ENCODE measurements around the gene DGAT2.
A peak's percentile ranks its signal among the peaks of the same experiment; 100 is the strongest.

DGAT2 gene

DNA sequence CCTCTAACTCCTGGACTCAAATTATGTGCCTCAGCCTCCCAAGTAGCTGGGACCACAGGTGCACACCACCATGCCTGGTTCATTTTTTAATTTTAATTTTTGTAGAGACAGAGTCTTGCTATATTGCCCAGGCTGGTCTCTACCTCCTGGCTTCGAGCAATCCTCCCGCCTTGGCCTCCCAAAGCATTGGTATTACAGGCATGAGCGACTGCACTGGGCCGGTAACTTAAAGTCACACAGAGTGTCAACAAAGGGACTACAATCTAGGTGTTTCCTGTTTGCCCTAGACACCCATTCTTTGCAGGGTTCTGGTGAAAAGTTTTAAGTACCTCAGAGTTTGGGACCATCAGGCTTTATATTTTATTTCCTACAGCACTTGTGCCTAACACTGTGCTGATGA, 54.8 kb downstream of the DGAT2 start:
- TF ChIP-seq, protein P1, sequence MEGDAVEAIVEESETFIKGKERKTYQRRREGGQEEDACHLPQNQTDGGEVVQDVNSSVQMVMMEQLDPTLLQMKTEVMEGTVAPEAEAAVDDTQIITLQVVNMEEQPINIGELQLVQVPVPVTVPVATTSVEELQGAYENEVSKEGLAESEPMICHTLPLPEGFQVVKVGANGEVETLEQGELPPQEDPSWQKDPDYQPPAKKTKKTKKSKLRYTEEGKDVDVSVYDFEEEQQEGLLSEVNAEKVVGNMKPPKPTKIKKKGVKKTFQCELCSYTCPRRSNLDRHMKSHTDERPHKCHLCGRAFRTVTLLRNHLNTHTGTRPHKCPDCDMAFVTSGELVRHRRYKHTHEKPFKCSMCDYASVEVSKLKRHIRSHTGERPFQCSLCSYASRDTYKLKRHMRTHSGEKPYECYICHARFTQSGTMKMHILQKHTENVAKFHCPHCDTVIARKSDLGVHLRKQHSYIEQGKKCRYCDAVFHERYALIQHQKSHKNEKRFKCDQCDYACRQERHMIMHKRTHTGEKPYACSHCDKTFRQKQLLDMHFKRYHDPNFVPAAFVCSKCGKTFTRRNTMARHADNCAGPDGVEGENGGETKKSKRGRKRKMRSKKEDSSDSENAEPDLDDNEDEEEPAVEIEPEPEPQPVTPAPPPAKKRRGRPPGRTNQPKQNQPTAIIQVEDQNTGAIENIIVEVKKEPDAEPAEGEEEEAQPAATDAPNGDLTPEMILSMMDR (IDR thresholded peaks at IDR 0.05; ENCODE audit: low read length, missing control alignments), result no peak
- DNase-seq (ENCODE audit: low read depth), result no peak
- no peak overlapping the region for H3K4me3 ChIP-seq (replicated peaks; ENCODE audit: low read depth, low read length)

DNA sequence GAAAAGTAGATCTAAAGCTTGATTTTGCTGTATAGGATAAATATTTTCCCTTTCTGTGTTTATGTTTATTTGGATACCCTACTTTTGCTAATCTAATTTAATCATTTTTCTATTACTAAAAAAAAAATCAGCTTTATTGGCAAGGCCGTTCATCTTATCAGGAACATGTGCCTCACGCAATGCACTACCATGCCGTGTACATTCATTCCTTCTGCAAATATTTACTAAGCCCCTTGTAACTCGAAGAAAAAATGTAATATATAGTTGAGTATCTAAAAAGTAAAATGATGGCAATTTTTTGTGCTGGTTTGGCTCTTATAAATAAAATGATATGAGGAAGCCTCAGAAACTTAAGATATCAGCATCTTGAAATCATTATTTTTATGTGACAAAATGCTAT, 55.4 kb downstream of the DGAT2 start:
- DNase-seq (ENCODE audit: low read depth), result peak; percentile 18
- H3K4me3 ChIP-seq (replicated peaks; ENCODE audit: low read depth, low read length), result no peak overlapping the region
- TF ChIP-seq, protein P1 (IDR thresholded peaks at IDR 0.05; ENCODE audit: low read length, missing control alignments), result no peak

DNA sequence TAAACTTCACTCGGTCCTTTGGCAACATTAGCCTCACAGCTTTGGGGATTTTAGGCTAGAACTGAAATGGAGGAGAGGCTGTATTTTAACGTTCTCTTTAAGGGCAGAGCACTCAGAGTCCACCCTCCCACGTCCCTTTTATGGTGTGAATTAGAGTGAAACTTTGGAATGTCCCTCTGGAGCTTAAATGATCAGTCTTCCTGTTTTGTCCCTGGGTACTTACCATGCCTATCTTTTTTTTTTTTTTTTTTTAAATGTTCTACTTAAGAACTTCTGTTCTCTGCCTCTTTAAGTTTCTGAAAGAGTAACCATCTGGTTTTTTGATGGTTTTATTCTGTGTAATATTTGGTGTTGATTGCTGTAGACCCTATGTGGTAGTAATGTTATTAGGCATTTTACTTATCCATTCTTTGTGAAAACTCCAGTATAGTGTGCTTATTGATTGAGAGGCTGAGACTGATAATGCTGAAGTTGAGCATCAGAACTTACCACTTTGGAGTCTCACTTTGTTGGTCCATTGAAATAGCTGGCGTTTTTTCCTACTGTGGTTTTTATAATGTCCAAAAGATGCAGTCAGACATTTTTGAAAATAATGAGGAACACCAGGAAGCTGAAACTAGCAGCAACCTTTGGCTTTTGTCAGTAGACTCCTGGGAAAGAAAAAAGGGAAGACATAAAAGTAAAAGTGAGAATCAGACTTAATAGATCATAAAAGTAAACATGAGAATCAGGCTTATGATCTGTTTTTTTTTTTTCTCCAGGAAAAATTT, 58.1 kb downstream of the DGAT2 start:
- TF ChIP-seq, protein P1 (IDR thresholded peaks at IDR 0.05; ENCODE audit: low read length, missing control alignments), result no peak
- no peak overlapping the region for H3K4me3 ChIP-seq (replicated peaks; ENCODE audit: low read depth, low read length)
- DNase-seq (ENCODE audit: low read depth), result peak; percentile 73

DNA sequence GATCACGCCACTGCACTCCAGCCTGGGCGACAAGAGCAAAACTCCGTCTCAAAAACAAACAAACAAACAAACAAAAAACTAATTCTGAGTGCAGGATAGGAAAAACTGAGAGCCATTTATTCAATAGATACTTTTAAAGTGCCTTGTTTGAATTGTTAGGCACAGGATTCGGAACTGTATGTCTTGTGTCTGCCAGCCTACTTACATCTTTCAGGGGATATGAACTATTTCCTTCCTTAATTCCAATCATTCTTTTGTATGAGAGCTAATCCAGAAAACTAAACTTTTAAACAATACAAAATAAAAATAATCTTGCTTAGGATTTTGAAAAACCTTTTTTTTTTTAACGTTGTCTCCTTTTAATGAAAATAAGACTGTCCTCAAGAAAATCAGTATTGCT, 59.0 kb downstream of the DGAT2 start:
- H3K4me3 ChIP-seq (replicated peaks; ENCODE audit: low read depth, low read length), result no peak overlapping the region
- peak; percentile 45 for DNase-seq (ENCODE audit: low read depth)
- TF ChIP-seq, protein P1 (IDR thresholded peaks at IDR 0.05; ENCODE audit: low read length, missing control alignments), result no peak

DNA sequence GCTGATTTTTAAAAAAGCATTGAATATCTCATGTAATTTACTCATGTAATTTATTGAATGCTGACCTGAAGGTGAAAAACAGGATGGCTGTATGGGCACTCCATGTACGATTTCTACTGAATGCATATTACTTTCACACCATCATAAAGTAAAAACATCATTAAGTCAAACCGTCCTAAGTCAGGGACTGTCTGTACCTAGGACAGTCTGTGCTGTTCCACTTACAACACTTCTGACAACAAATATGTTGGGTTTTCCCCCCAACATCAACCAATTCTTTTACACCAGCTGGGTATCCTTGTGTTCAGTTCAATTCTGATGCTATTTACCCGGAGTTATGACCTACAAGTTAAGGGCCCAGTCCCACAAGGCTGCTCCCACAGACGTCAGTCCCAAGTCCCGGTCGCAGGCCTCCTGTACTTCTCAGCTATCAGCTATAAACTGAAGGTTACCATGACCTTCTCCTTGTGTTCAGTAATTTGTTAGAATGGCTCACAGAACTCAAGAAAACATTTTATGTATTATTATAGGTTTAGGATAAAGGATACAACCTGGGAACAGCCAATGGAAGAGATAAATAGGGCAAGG, 63.4 kb downstream of the DGAT2 start:
- TF ChIP-seq, protein P1 (IDR thresholded peaks at IDR 0.05; ENCODE audit: low read length, missing control alignments), result no peak
- H3K4me3 ChIP-seq (replicated peaks; ENCODE audit: low read depth, low read length), result no peak overlapping the region
- DNase-seq (ENCODE audit: low read depth), result no peak

DNA sequence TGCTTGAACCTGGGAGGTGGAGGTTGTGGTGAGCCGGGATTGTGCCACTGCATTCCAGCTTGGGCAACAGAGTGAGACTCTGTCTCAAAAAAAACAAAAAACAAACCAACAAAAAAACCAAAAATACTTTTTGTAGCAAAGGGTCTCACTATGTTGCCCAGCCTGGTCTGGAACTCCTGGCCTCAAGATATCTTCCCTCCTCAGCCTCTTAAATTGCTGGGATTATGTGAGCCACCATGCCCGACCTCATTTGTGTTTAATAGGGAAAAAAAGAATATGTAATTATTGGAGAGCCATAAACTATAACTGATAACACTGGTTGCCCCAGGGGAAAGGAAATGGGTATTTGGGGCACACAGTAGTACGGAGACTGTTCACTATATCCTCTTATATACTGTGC, 66.2 kb downstream of the DGAT2 start:
- DNase-seq (ENCODE audit: low read depth), result no peak
- no peak overlapping the region for H3K4me3 ChIP-seq (replicated peaks; ENCODE audit: low read depth, low read length)
- TF ChIP-seq, protein P1 (IDR thresholded peaks at IDR 0.05; ENCODE audit: low read length, missing control alignments), result no peak

DNA sequence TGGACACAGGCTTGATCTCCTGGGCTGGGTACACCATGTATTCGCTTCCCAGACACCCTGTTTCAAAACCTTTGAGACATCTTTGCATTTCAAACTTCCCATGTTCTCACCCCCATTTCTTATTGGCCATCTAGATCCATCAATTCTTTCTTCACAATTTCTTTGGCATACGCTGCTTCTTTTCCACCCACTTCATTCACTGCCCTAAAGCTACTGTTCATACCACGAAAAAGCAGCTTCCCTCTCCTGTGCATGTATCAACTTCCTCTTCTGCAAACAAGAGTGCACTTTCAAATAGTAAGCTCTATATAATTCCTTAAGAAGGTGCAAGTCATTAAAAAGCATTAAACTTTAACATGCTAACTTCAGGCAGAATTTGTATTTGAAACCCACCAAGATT, 67.8 kb downstream of the DGAT2 start:
- DNase-seq (ENCODE audit: low read depth), result no peak
- H3K4me3 ChIP-seq (replicated peaks; ENCODE audit: low read depth, low read length), result no peak overlapping the region
- TF ChIP-seq, protein P1 (IDR thresholded peaks at IDR 0.05; ENCODE audit: low read length, missing control alignments), result no peak
